HCT116 (cell line): ENCODE data around the gene AMBRA1. TPM values are rescaled to one million over a fixed set of nuclear protein-coding genes. Genes with fewer than 3 reads are reported as not detected.

ENCODE experiments used
- ATAC-seq: fragments of 200-7000 bp; cut with Tn5 transposase; 2 replicates; pipeline ENCODE4 v1.9.1; 2020; ENCODE audit warnings: mild to moderate bottlenecking, moderate library complexity
- BruUV-seq: library from RNA; stranded (reverse); fragments of 400-500 nt; replicated peaks from 2 replicates; lab custom pipeline; 2021; lab: Mats Ljungman, UMichigan
- CTCF ChIA-PET: fragments of 300-600 bp; sonication (Branson Sonifier 250); formaldehyde crosslinking; loops from one replicate; lab custom pipeline; 2021; ENCODE audit warnings: antibody characterized with exemption; lab: Charles Lee
- POLR2A ChIA-PET: fragments of 300-600, 350-600 bp; sonication (Branson Sonifier 250); formaldehyde crosslinking; loops from one replicate; lab custom pipeline; 2021; ENCODE audit warnings: antibody characterized with exemption; lab: Charles Lee
- RAD21 ChIA-PET, 2 experiments: fragments of 300-600 bp; sonication (Branson Sonifier 250); formaldehyde crosslinking; loops; one replicate each; lab custom pipeline; 2023; ENCODE audit warnings: low total read pairs in 2 of 2; ENCODE audit not compliant: uncharacterized antibody in 2 of 2, unreplicated experiment in 2 of 2, low non-redundant PET in 1 of 2; lab: Charles Lee
- DNase-seq: peaks from one replicate; pipeline ENCODE4 v3.0.0-alpha.2; 2010; ENCODE audit warnings: low read depth, low spot score
- H2AFZ ChIP-seq: fragments of 200-600 bp; shearing (Covaris generic), sonication (generic); 2 replicates; pipeline ENCODE4 v1.6.1; 2017; ENCODE audit warnings: low read depth, mixed run types, mixed read lengths, antibody characterized with exemption, low read length; ENCODE audit not compliant: poor library complexity, severe bottlenecking
- H3K27ac ChIP-seq: 2 replicates; pipeline ENCODE4 v1.5.1; 2012; ENCODE audit warnings: low read depth, low read length
- H3K27me3 ChIP-seq: fragments of 200-600 bp; sonication (generic); 2 replicates; pipeline ENCODE4 v1.6.1; 2016; ENCODE audit warnings: mixed run types, low read length, mixed read lengths; ENCODE audit not compliant: insufficient read depth
- H3K36me3 ChIP-seq, 2 experiments: fragments of 200-500 bp in 1 of 2; fragments of 200-600 bp in 1 of 2; sonication (Bioruptor generic) in 1 of 2; sonication (generic) in 1 of 2; 2 replicates each; pipeline versions ENCODE4 v1.5.1 to v1.6.1; 2014 to 2016; ENCODE audit warnings: low read length in 2 of 2, inconsistent platforms in 1 of 2, mixed read lengths in 1 of 2, mixed run types in 1 of 2; ENCODE audit not compliant: insufficient read depth in 2 of 2, control insufficient read depth in 1 of 2
- H3K4me1 ChIP-seq, 2 experiments: fragments of 200-600 bp in 1 of 2; sonication (generic) in 1 of 2; 2 replicates each; pipeline versions ENCODE4 v1.5.1 to v1.6.1; 2012 to 2017; ENCODE audit warnings: low read length in 2 of 2, inconsistent platforms in 1 of 2, mild to moderate bottlenecking in 1 of 2, mixed read lengths in 1 of 2, mixed run types in 1 of 2, moderate library complexity in 1 of 2; ENCODE audit not compliant: insufficient read depth in 2 of 2, control insufficient read depth in 1 of 2
- H3K4me2 ChIP-seq: fragments of 200-600 bp; sonication (generic); 2 replicates; pipeline ENCODE4 v1.6.1; 2017; ENCODE audit warnings: mixed run types, low read length, mixed read lengths
- H3K4me3 ChIP-seq, 2 experiments: fragments of 200-600 bp in 1 of 2; sonication (generic) in 1 of 2; replicated peaks in 1 of 2; 2 replicates each; pipeline ENCODE4 v1.5.1; 2011 to 2016; ENCODE audit warnings: low read length in 2 of 2, control low read depth in 1 of 2, low read depth in 1 of 2, mild to moderate bottlenecking in 1 of 2, mixed read lengths in 1 of 2, mixed run types in 1 of 2
- H3K79me2 ChIP-seq: fragments of 200-600 bp; sonication (generic); 2 replicates; pipeline ENCODE4 v1.6.1; 2017; ENCODE audit warnings: mild to moderate bottlenecking, mixed run types, low read length, moderate library complexity, mixed read lengths; ENCODE audit not compliant: insufficient read depth
- H3K9ac ChIP-seq: fragments of 200-600 bp; sonication (generic); 2 replicates; pipeline ENCODE4 v1.6.1; 2016; ENCODE audit warnings: low read length, mixed read lengths
- H3K9me2 ChIP-seq: fragments of 200-600 bp; sonication (generic), shearing (Covaris generic); 2 replicates; pipeline ENCODE4 v1.6.1; 2017; ENCODE audit warnings: mixed run types, mild to moderate bottlenecking, moderate library complexity; ENCODE audit not compliant: insufficient read depth
- H3K9me3 ChIP-seq, 2 experiments: fragments of 200-500 bp in 1 of 2; fragments of 200-600 bp in 1 of 2; sonication (Bioruptor generic) in 1 of 2; sonication (generic) in 1 of 2; 2 replicates each; pipeline ENCODE4 v1.6.1; 2014 to 2017; ENCODE audit warnings: low read length in 2 of 2, mixed read lengths in 2 of 2, inconsistent platforms in 1 of 2, low read depth in 1 of 2, mild to moderate bottlenecking in 1 of 2, mixed run types in 1 of 2, moderate library complexity in 1 of 2; ENCODE audit not compliant: control insufficient read depth in 1 of 2, insufficient read depth in 1 of 2
- H4K20me1 ChIP-seq: fragments of 200-600 bp; sonication (generic), shearing (Covaris generic); 2 replicates; pipeline ENCODE4 v1.6.1; 2017; ENCODE audit warnings: mixed run types, mild to moderate bottlenecking, moderate library complexity; ENCODE audit not compliant: insufficient read depth
- ATF3 ChIP-seq: IDR thresholded peaks from 2 replicates; pipeline ENCODE4 v1.6.1; 2012
- CBX3 ChIP-seq: IDR thresholded peaks from 2 replicates; pipeline ENCODE4 v1.6.1; 2012; ENCODE audit warnings: low read depth
- CEBPB ChIP-seq: IDR thresholded peaks from 2 replicates; pipeline ENCODE4 v1.6.1; 2012; ENCODE audit warnings: low read depth
- EGR1 ChIP-seq: IDR thresholded peaks from 2 replicates; pipeline ENCODE4 v1.6.1; 2012; ENCODE audit warnings: low read depth
- ELF1 ChIP-seq: IDR thresholded peaks from 2 replicates; pipeline ENCODE4 v1.6.1; 2012; ENCODE audit warnings: low read depth, borderline replicate concordance
- EZH2 ChIP-seq: fragments of 200-600 bp; sonication (generic); IDR thresholded peaks from 2 replicates; pipeline ENCODE4 v1.6.1; 2017; ENCODE audit warnings: antibody characterized with exemption, mixed run types
- EZH2phosphoT487 ChIP-seq: fragments of 200-600 bp; IDR thresholded peaks from 2 replicates; pipeline ENCODE4 v1.6.1; 2018; ENCODE audit warnings: antibody characterized with exemption, borderline replicate concordance
- FOSL1 ChIP-seq: IDR thresholded peaks from 2 replicates; pipeline ENCODE4 v1.6.1; 2012; ENCODE audit warnings: low read depth
- JUND ChIP-seq: IDR thresholded peaks from 2 replicates; pipeline ENCODE4 v1.6.1; 2012
- MAX ChIP-seq: IDR thresholded peaks from 2 replicates; pipeline ENCODE4 v1.6.1; 2012
- POLR2A ChIP-seq: IDR thresholded peaks from 2 replicates; pipeline ENCODE4 v1.7.0; 2011; ENCODE audit warnings: borderline replicate concordance; ENCODE audit not compliant: insufficient read depth, insufficient read length; ENCODE audit errors: extremely low read depth
- POLR2AphosphoS5 ChIP-seq: IDR thresholded peaks from 2 replicates; pipeline ENCODE4 v1.6.1; 2011; ENCODE audit warnings: mild to moderate bottlenecking, low read depth, low read length, moderate library complexity
- RAD21 ChIP-seq: IDR thresholded peaks from 2 replicates; pipeline ENCODE4 v1.6.1; 2012; ENCODE audit warnings: low read depth, mild to moderate bottlenecking
- REST ChIP-seq: IDR thresholded peaks from 2 replicates; pipeline ENCODE4 v1.6.1; 2012; ENCODE audit warnings: low read depth
- SIN3A ChIP-seq: IDR thresholded peaks from 2 replicates; pipeline ENCODE4 v1.6.1; 2012; ENCODE audit warnings: low read depth
- SP1 ChIP-seq: IDR thresholded peaks from 2 replicates; pipeline ENCODE4 v1.6.1; 2012; ENCODE audit warnings: low read depth
- TCF7L2 ChIP-seq: IDR thresholded peaks from 2 replicates; pipeline ENCODE4 v1.7.0; 2011; ENCODE audit warnings: borderline replicate concordance, inconsistent platforms; ENCODE audit not compliant: insufficient read depth, insufficient read length; ENCODE audit errors: extremely low read depth
- YY1 ChIP-seq: IDR thresholded peaks from 2 replicates; pipeline ENCODE4 v1.6.1; 2011; ENCODE audit warnings: low read length, low read depth, moderate library complexity, mild to moderate bottlenecking; ENCODE audit not compliant: insufficient replicate concordance; ENCODE audit errors: extremely low read depth
- ZFX ChIP-seq: fragments of 450-650 bp; IDR thresholded peaks from 2 replicates; pipeline ENCODE4 v1.6.1; 2017
- intact Hi-C: fragments of 100-400 bp; cut with micrococcal nuclease; formaldehyde crosslinking; loops from 2 replicates; pipeline ENCODE4 v1.10.0; 2022
- total RNA-seq: library from RNA; stranded (reverse); gene quantifications from one replicate; pipeline ENCODE4 v1.2.1, GENCODE V29; 2021; ENCODE audit not compliant: unreplicated experiment

The AMBRA1 gene
- total RNA-seq, 1 experiment from 2014 or later: 22.7 TPM

- intact Hi-C loops: no loop called here
- no peak overlapping the region for H3K27ac ChIP-seq
Observed at GRCh38 chr11:46499821-46500220, 94.0 kb downstream of the AMBRA1 start.

More at GRCh38 chr11:46499821-46500220, 94.0 kb downstream of the AMBRA1 start:
- H3K9me3 ChIP-seq: no peaks in the 10 kb centered on the region
- no peaks in the 10 kb centered on the region for H3K9me2 ChIP-seq
- CTCF ChIA-PET: interaction anchor here (3.5 kb wide), 1 partner anchor 10 kb away, joined by 18 read pairs; no protein-coding TSS in a partner anchor
- no peaks in the 10 kb centered on the region for H3K79me2 ChIP-seq
- RAD21 ChIA-PET: no interaction called here
- POLR2A ChIA-PET: no interaction called here
- H3K9ac ChIP-seq: no peak overlapping the region
- no peak for TF ChIP-seq CEBPB
- no peak for TF ChIP-seq POLR2A
- TF ChIP-seq EGR1: no peak
- no peak for TF ChIP-seq ELF1
- no peak for TF ChIP-seq RAD21
- no peak for TF ChIP-seq ZFX
- no peak for TF ChIP-seq ATF3
- no peak for TF ChIP-seq POLR2AphosphoS5
- TF ChIP-seq CBX3: no peak
- no peak for TF ChIP-seq SIN3A
- no peak for TF ChIP-seq EZH2phosphoT487
- no peak for TF ChIP-seq TCF7L2
- TF ChIP-seq MAX: no peak
- TF ChIP-seq JUND: no peak
- TF ChIP-seq EZH2: no peak
- no peak for TF ChIP-seq REST
- no peak for TF ChIP-seq FOSL1
- no peak for TF ChIP-seq SP1
- TF ChIP-seq YY1: no peak
- no peak overlapping the region for H3K4me2 ChIP-seq
- no peak overlapping the region for H2AFZ ChIP-seq
- H3K27me3 ChIP-seq: no peaks in the 10 kb centered on the region
- no peaks in the 10 kb centered on the region; a peak in 1 of 4 replicates for H3K36me3 ChIP-seq
- H4K20me1 ChIP-seq: no peaks in the 10 kb centered on the region
- peaks cover 2 to 14% of the 10 kb centered on the region in 2 experiments; a peak in 3 of 4 replicates for H3K4me1 ChIP-seq
- no TSS peak for BruUV-seq
- no peak for ATAC-seq
- DNase-seq: no peak
- no peak overlapping the region for H3K4me3 ChIP-seq
